ENCODE data around the gene PTPRK. TPM values are rescaled to one million over a fixed set of nuclear protein-coding genes. Genes with fewer than 3 reads are reported as not detected.

The PTPRK gene
- total RNA-seq, 1 experiment from 2014 or later: 94.4 TPM

DNA sequence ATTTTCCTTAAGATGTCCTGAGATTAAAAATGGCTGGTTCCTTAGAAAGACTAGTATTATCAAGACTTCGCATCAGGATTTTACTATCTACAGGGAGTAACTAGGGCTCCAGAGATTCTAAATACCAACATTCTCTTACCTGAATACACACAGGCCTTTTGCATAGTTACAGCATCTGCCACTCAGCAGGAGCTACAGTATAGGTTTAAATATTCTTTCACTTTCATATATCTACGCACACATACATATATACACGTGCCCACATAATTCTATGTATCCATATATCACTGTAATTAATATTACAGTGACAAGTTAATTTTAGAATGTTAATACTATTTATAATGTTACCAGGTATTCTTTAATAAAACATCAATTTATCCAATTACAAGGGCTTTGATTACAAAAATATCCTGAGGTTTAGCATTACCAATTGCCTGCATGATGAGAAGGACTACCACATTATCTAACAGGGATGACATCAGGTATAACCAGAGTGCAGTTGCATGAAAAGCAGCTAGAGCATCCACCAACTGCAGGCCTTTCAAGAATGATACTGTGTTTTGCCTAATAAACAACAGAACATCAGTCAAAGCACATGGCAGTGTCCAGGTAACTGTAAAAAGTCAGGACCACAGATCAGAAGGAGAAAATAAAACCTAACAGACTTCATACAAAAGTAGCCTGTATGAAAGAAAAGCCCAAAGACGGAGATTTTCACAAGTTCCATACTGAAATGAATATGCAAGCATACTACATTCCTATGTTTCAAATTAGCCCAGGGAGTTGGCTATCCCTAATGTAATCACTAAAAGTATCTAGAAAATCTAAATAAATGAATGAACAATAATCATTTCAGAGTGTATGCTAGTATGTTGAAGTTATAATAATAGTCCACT lies 268.7 kb downstream of the PTPRK start:
- Mint-ChIP-seq H3K27me3 (ENCODE audit: insufficient read depth, unreplicated experiment) (no peaks in the 10 kb centered on the region), H3K36me3 (ENCODE audit: insufficient read depth, unreplicated experiment) (peaks cover 11% of the 10 kb centered on the region), H3K4me3 (ENCODE audit: unreplicated experiment) (no peak overlapping the region), H3K27ac (ENCODE audit: unreplicated experiment) (no peak overlapping the region), H3K9me3 (ENCODE audit: unreplicated experiment) (no peaks in the 10 kb centered on the region), H3K4me1 (ENCODE audit: low read depth, unreplicated experiment) (peaks cover 15% of the 10 kb centered on the region)
- BruUV-seq (replicated peaks): no TSS peak
- H3K9me3 ChIP-seq: no peaks in the 10 kb centered on the region
- H3K27me3 ChIP-seq (replicated peaks; ENCODE audit: control insufficient read depth, insufficient read depth, low read length): no peaks in the 10 kb centered on the region
- no peak for DNase-seq
- CTCF ChIA-PET: no interaction called here
- POLR2A ChIA-PET: no interaction called here
- H3K4me1 ChIP-seq: peaks cover 3% of the 10 kb centered on the region
- H3K4me3 ChIP-seq (ENCODE audit: low read depth, low read length): no peak overlapping the region
- TF ChIP-seq, protein P1, sequence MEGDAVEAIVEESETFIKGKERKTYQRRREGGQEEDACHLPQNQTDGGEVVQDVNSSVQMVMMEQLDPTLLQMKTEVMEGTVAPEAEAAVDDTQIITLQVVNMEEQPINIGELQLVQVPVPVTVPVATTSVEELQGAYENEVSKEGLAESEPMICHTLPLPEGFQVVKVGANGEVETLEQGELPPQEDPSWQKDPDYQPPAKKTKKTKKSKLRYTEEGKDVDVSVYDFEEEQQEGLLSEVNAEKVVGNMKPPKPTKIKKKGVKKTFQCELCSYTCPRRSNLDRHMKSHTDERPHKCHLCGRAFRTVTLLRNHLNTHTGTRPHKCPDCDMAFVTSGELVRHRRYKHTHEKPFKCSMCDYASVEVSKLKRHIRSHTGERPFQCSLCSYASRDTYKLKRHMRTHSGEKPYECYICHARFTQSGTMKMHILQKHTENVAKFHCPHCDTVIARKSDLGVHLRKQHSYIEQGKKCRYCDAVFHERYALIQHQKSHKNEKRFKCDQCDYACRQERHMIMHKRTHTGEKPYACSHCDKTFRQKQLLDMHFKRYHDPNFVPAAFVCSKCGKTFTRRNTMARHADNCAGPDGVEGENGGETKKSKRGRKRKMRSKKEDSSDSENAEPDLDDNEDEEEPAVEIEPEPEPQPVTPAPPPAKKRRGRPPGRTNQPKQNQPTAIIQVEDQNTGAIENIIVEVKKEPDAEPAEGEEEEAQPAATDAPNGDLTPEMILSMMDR (IDR thresholded peaks at IDR 0.05; ENCODE audit: insufficient read depth in 1 of 2, low read depth in 1 of 2, low read length in 1 of 2, severe bottlenecking in 1 of 2, unreplicated experiment in 1 of 2): no peak
- intact Hi-C loops (cut with micrococcal nuclease; ENCODE audit: unreplicated experiment): no loop called here
- H3K36me3 ChIP-seq (ENCODE audit: control insufficient read depth, insufficient read depth, low read length): no peaks in the 10 kb centered on the region

GRCh38 chr6:128250370-128251070 lies 269.9 kb downstream of the PTPRK start:
- H3K9me3 ChIP-seq: no peaks in the 10 kb centered on the region
- TF ChIP-seq, protein P1 (IDR thresholded peaks at IDR 0.05; ENCODE audit: insufficient read depth in 1 of 2, low read depth in 1 of 2, low read length in 1 of 2, severe bottlenecking in 1 of 2, unreplicated experiment in 1 of 2): no peak
- DNase-seq: no peak
- intact Hi-C loops (cut with micrococcal nuclease; ENCODE audit: unreplicated experiment): no loop called here
- Mint-ChIP-seq H3K27me3 (ENCODE audit: insufficient read depth, unreplicated experiment) (no peaks in the 10 kb centered on the region), H3K9me3 (ENCODE audit: unreplicated experiment) (no peaks in the 10 kb centered on the region), H3K36me3 (ENCODE audit: insufficient read depth, unreplicated experiment) (peaks cover 10% of the 10 kb centered on the region), H3K27ac (ENCODE audit: unreplicated experiment) (no peak overlapping the region), H3K4me1 (ENCODE audit: low read depth, unreplicated experiment) (peaks cover 8% of the 10 kb centered on the region), H3K4me3 (ENCODE audit: unreplicated experiment) (no peak overlapping the region)
- BruUV-seq (replicated peaks): no TSS peak
- ChIA-PET POLR2A (no interaction called here), CTCF (no interaction called here)
- no peaks in the 10 kb centered on the region for H3K36me3 ChIP-seq (ENCODE audit: control insufficient read depth, insufficient read depth, low read length)
- no peak overlapping the region for H3K4me3 ChIP-seq (ENCODE audit: low read depth, low read length)
- no peaks in the 10 kb centered on the region for H3K27me3 ChIP-seq (replicated peaks; ENCODE audit: control insufficient read depth, insufficient read depth, low read length)
- peaks cover 3% of the 10 kb centered on the region; the same call in 1 of the 2 replicates for H3K4me1 ChIP-seq

DNA sequence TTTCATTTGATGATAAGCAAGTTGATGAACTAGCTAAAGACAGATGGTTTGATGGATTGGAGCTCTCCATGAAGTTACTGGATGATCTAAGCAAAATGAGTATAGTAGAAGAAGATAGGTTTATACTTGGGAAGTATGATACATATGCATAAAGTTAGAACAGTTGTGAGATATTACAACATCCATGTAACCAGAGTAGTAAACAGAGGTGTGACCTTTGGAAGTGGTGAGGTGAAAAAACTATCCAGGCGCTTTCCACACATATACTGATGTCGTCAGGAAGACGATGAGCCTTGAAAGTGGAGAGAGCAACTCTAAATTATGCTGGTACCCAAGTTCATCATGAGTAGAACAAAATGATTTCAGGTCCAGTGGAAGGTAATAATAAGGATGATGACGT lies 271.0 kb downstream of the PTPRK start:
- peaks cover 10% of the 10 kb centered on the region for H3K36me3 Mint-ChIP-seq (ENCODE audit: insufficient read depth, unreplicated experiment)
- intact Hi-C loops (cut with micrococcal nuclease; ENCODE audit: unreplicated experiment): no loop called here

More for the DNA sequence above, 271.0 kb downstream of the PTPRK start:
- Mint-ChIP-seq H3K4me3 (ENCODE audit: unreplicated experiment) (no peak overlapping the region), H3K27ac (ENCODE audit: unreplicated experiment) (no peak overlapping the region), H3K9me3 (ENCODE audit: unreplicated experiment) (no peaks in the 10 kb centered on the region), H3K27me3 (ENCODE audit: insufficient read depth, unreplicated experiment) (no peaks in the 10 kb centered on the region), H3K4me1 (ENCODE audit: low read depth, unreplicated experiment) (peaks cover 8% of the 10 kb centered on the region)
- Histone ChIP-seq H3K4me1 (peaks cover 10% of the 10 kb centered on the region), H3K27me3 (replicated peaks; ENCODE audit: control insufficient read depth, insufficient read depth, low read length) (no peaks in the 10 kb centered on the region), H3K9me3 (no peaks in the 10 kb centered on the region), H3K4me3 (ENCODE audit: low read depth, low read length) (no peak overlapping the region), H3K36me3 (ENCODE audit: control insufficient read depth, insufficient read depth, low read length) (no peaks in the 10 kb centered on the region)
- BruUV-seq (replicated peaks): no TSS peak
- DNase-seq: no peak
- POLR2A ChIA-PET: no interaction called here
- CTCF ChIA-PET: no interaction called here
- TF ChIP-seq, protein P1 (IDR thresholded peaks at IDR 0.05; ENCODE audit: insufficient read depth in 1 of 2, low read depth in 1 of 2, low read length in 1 of 2, severe bottlenecking in 1 of 2, unreplicated experiment in 1 of 2): no peak

All from Caco-2 (cell line).